ENCODE data around the gene RIPK3. TPM values are rescaled to one million over a fixed set of nuclear protein-coding genes. Genes with fewer than 3 reads are reported as not detected.

Gene RIPK3
- total RNA-seq, 3 donors from 2014 or later (not counting 1 experiment from before 2014, with no cell fraction given) = 36.1 to 58.2 (median 45.5) TPM

GRCh38 chr14:24313913-24314312 lies 25.9 kb downstream of the RIPK3 start:
- DNase-seq (no peak), ATAC-seq (no peak)
- Histone ChIP-seq H3K36me3 (ENCODE audit: control insufficient read depth, insufficient read depth, low read length) (no peaks in the 10 kb centered on the region), H3K27me3 (ENCODE audit: control insufficient read depth, insufficient read depth, low read length) (no peaks in the 10 kb centered on the region), H3K4me1 (ENCODE audit: control insufficient read depth, insufficient read depth, low read length) (peaks cover 67% of the 10 kb centered on the region), H3K27ac (ENCODE audit: low read length) (peak overlapping the region; percentile 84), H3K4me3 (ENCODE audit: low read length) (no peak overlapping the region), H3K9me3 (ENCODE audit: control insufficient read depth, insufficient read depth, low read length) (no peaks in the 10 kb centered on the region)
- Mint-ChIP-seq H3K9me3 (no peaks in the 10 kb centered on the region), H3K4me3 (peak overlapping the region; percentile 88), H3K27ac (peak overlapping the region; percentile 94 to 96), H3K36me3 (no peaks in the 10 kb centered on the region), H3K27me3 (ENCODE audit: low read depth in 2 of 2) (no peaks in the 10 kb centered on the region), H3K4me1 (peaks cover 68 to 78% of the 10 kb centered on the region in 2 donors)
- no peak for TF ChIP-seq CTCF (IDR thresholded peaks at IDR 0.05)
- intact Hi-C loops (cut with micrococcal nuclease) = loop anchor here (5.0 kb wide), 2 partner anchors 72 to 97 kb away; partner anchors contain the start of genes MDP1 and TINF2
- WGBS (ENCODE audit: insufficient coverage) = 45% methylated on average over 1 of the region's 2 CpGs

- H3K9me3 Mint-ChIP-seq = no peaks in the 10 kb centered on the region
- H3K36me3 ChIP-seq (ENCODE audit: control insufficient read depth, insufficient read depth, low read length) = no peaks in the 10 kb centered on the region
- no peaks in the 10 kb centered on the region for H3K36me3 Mint-ChIP-seq
- peaks cover 74% of the 10 kb centered on the region for H3K4me1 ChIP-seq (ENCODE audit: control insufficient read depth, insufficient read depth, low read length)
- WGBS (ENCODE audit: insufficient coverage) = 24% methylated on average over 9 of the region's 9 CpGs
- intact Hi-C loops (cut with micrococcal nuclease) = loop anchor here (5.0 kb wide), 2 partner anchors 71 to 96 kb away; partner anchors contain the start of genes MDP1 and TINF2
- no peak overlapping the region for H3K4me3 ChIP-seq (ENCODE audit: low read length)
- H3K27ac ChIP-seq (ENCODE audit: low read length) = peak overlapping the region; percentile 84
- H3K4me1 Mint-ChIP-seq = peaks cover 76 to 85% of the 10 kb centered on the region in 2 donors
- peak overlapping the region; percentile 88 for H3K4me3 Mint-ChIP-seq
- no peak for TF ChIP-seq CTCF (IDR thresholded peaks at IDR 0.05)
- peak overlapping the region; percentile 94 to 96 for H3K27ac Mint-ChIP-seq
- H3K27me3 ChIP-seq (ENCODE audit: control insufficient read depth, insufficient read depth, low read length) = no peaks in the 10 kb centered on the region
- DNase-seq (peak in 1 of 2 donors; percentile 74), ATAC-seq (peak in 1 of 3 donors; percentile 2)
- H3K27me3 Mint-ChIP-seq (ENCODE audit: low read depth in 2 of 2) = no peaks in the 10 kb centered on the region
- no peaks in the 10 kb centered on the region for H3K9me3 ChIP-seq (ENCODE audit: control insufficient read depth, insufficient read depth, low read length)
Observed at GRCh38 chr14:24312736-24313507, 26.9 kb downstream of the RIPK3 start.

DNA sequence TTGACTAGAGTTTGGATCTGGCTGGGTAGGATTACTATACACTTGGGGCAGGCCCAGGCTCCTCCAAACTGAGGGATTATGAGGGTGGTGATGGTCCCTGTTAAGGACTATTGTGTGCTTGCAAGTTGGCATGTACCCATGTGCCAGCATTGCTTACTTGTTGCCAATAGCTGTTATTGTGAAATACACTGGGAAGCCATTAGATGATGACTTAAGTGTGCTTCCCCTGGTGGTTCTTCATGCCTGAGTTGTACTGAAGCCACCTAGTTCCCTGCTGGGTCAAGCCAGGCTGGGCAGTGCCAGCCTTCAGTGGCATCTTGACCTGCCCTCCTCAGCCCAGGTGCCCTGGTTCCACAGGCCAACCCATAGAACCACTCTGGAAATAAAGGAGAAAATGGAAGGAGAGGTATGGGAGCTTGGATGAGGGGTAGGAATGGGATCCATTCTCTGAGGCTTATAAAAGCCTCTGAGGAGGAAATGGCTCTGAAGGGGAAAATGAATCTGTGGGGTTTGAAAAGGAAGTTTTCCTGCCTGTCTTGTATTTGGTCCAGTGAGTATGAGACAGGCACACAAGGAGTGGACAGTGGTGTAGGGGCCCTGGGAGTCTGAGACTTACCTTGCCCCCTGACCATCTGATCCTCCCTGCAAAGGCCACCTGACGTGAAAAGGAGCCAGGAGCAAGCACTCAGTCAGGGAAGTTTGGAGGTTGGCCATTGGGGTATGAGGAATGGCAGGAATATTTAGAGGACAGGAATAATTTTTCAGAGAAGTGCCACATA lies 27.8 kb downstream of the RIPK3 start:
- H3K27ac Mint-ChIP-seq = peak overlapping the region; percentile 94 to 96
- H3K4me1 ChIP-seq (ENCODE audit: control insufficient read depth, insufficient read depth, low read length) = peaks cover 78% of the 10 kb centered on the region
- 92% methylated on average over 1 of the region's 1 CpG for WGBS (ENCODE audit: insufficient coverage)
- intact Hi-C loops (cut with micrococcal nuclease) = loop anchor here (1.0 to 5.0 kb wide), 4 partner anchors 20 to 95 kb away; partner anchors contain the start of genes MDP1, RABGGTA and TINF2
- peak overlapping the region; percentile 45 for H3K4me3 ChIP-seq (ENCODE audit: low read length)
- no peak for TF ChIP-seq CTCF (IDR thresholded peaks at IDR 0.05)
- ATAC-seq (peak in 2 of 3 donors; percentile 16 to 34), DNase-seq (peak in 1 of 2 donors; percentile 60)
- H3K27ac ChIP-seq (ENCODE audit: low read length) = peak overlapping the region; percentile 84
- no peaks in the 10 kb centered on the region for H3K27me3 ChIP-seq (ENCODE audit: control insufficient read depth, insufficient read depth, low read length)
- no peaks in the 10 kb centered on the region for H3K27me3 Mint-ChIP-seq (ENCODE audit: low read depth in 2 of 2)
- peaks cover 9% of the 10 kb centered on the region for H3K36me3 ChIP-seq (ENCODE audit: control insufficient read depth, insufficient read depth, low read length)
- H3K4me1 Mint-ChIP-seq = peaks cover 72 to 87% of the 10 kb centered on the region in 2 donors
- H3K9me3 ChIP-seq (ENCODE audit: control insufficient read depth, insufficient read depth, low read length) = no peaks in the 10 kb centered on the region
- no peaks in the 10 kb centered on the region for H3K9me3 Mint-ChIP-seq
- no peaks in the 10 kb centered on the region for H3K36me3 Mint-ChIP-seq
- H3K4me3 Mint-ChIP-seq = peak overlapping the region; percentile 88

Data from natural killer cell (primary cell).